Kidney tubule cell (primary cell): Measurements from ENCODE around the gene BCAS3.
"Not testable (repeated sequence)": the region's sequence is repeated elsewhere in the genome, so short reads cannot be mapped to it uniquely, and the experiment has no call there.

Experiments
- DNase-seq: peaks from one replicate; pipeline ENCODE4 v3.0.0-alpha.2; 2018; ENCODE audit warnings: low spot score

BCAS3 gene

DNA sequence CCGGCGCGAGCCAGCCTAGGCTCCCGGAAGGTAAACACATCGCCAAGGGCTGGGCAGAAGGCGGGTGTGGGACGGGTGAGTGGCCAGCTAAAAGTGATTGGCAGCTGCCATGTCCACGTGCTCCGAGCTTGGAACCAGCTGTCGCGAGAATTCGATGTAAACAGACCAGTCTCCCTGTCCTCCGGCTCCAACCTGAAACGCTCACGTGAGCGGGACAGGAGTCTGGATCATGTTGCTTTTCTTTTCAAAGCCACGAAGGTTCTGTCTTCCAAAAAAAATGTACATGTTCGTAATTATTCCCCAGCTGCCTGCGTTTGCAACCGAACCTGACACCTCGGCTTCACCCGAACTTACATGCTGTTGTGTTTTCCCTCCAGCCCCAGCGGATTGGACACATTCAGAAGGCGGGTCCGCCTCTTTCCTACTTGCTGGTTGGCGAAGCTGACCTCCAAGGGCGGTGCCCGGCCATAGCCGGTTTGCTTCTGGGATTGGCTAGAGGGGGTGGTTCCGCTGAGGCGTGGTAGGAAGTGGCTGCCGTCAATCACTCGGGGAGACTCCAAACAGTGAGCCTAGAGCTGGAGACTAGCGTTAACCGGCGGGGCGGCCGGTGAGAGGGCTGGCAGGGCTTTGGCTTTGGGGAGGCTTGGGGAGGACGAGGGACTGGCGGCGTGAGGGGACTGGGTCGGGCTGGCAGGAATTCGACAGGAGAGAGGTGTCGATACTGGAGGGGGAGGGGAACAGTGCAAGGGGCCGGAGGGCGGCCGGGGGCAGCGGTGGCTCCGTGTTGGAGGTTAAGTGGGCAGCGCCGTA lies at the start of gene BCAS3:
Gene BCAS3 (plus strand): TSS at position 544 of the 810 bp plus-strand sequence.
- peak; percentile 99 for DNase-seq

DNA sequence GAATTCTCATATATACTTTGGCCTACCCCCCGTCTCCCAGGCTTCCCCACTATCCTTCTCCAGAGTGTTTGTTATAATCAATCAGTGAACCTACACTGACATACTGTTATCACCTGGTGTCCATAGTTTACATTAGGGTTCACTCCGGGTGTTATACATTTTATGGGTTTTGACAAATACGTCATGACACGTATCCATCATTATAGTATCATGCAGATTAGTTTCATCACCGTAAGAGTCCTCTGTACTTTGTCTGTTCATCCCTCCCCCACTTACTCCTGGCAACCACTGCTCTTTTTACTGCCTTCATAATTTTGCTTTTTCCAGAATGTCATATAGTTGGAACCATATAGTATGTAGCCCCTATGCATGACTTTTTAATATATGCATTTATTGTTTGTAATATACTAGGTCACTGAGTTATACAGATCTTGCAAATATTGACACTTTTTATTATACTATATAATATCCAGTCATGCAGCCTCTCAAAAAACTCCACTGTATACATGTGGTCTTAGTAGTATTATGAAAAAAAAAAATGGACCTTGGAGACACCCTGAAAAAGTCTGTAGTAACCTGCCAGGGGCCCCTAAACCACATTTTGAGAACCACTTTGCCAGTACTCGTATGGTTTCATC lies 49.3 kb upstream of the BCAS3 start:
- DNase-seq = no peak

DNA sequence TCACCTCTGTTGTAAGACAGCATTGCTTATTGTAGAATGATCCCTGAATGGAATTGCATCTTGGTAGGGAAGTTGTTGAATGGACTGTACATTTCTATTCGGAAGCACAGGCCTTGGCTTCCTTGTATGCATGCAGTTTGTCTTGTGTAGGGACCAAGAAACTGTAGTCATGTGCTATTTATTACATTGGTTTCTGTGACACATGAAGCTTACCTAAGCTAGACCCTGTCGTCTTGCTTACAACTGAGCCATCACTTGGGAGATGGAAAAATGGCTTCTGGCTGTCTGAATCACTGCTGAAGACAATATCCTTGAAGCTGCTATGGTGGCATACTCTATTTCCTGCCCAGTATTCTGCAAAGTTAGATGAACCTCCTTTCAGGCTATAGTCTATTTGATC lies 48.5 kb upstream of the BCAS3 start:
- DNase-seq = no peak

DNA sequence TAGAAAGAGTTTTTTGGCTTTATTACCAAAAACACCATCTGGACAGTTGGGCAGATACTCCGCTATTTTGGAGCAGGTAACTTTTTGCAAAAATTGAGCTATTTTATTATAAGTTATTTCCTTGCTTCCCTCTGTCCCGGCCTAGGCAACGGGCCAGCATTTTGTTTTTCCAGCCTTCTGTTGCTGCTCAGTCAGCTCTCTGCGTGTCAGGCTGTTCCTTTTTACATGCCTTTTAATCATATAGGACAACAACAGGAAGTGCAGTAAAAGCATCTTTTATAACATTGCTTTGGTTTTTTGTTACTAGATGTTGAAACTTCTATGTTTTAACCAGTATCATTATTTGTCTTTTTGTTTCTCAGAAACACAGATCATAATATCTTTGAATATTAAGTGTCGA lies 47.3 kb upstream of the BCAS3 start:
- no peak for DNase-seq

DNA sequence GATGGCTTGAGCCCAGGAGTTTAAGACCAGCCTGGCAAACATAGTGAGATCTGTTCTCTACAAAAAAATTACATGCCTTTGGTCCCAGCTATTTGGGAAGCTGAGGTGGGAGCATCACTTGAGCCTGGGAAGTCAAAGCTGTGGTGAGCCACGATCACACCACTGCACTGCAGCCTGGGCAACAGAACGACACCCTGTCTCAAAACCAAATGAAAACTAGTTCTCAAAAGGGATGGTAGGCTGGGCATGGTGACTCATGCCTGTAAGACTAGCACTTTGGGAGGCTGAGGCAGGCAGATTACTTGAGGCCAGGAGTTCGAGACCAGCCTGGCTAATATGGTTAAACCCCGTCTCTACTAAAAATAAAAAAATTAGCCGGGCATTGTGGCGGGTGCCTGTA lies 46.5 kb upstream of the BCAS3 start:
- DNase-seq = peak; percentile 30

DNA sequence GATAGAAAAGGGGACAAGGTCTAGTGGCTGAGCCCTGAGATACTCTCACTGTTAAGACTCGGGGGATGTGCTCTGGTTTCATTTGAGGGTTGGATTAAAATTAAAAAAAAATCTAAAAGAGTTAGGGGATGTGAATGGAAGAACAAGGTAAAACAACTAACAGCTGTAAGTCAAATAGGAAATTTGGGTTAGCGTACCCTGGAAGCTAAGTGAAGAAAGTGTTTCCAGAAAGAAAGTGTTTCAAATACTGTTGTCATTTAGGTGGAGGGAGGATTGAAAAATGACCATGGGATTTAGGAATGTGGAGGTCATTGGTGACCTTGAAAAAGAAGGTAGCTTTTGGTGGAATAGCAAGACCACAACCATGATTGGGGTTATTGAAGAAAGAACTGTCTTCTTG lies 40.0 kb upstream of the BCAS3 start:
- DNase-seq = no peak

DNA sequence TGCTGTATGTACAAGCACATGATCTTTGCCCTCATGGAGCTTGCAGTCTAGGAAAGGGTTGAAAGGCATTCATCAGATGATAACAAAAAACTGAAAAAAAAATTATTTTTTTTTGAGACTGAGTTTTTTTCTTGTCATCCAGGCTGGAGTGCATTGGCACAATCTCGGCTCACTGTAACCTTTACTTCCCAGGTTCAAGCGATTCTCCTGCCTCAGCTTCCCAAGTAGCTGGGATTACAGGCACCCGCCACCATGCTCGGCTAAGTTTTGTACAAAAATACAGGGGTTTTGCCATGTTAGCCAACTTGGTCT lies 38.7 kb upstream of the BCAS3 start:
- no peak for DNase-seq

DNA sequence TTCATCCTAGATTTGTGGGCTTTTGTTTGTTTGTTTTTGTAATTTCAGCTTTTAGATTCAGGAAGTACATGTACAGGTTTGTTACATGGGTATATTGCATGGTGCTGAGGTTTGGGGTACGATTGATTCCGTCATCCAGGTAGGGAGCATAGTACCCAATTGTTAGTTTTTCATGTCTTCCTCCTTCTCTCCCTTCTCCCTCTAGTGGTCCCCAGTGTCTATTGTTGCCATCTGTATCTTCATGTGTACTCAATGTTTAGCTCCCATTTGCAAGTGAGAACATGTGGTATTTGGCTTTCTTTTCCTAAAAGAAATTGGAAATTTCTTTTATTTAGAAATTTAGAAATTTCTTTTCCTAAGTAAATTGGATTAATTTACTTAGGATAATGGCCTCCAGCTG lies 37.1 kb upstream of the BCAS3 start:
- peak; percentile 12 for DNase-seq

DNA sequence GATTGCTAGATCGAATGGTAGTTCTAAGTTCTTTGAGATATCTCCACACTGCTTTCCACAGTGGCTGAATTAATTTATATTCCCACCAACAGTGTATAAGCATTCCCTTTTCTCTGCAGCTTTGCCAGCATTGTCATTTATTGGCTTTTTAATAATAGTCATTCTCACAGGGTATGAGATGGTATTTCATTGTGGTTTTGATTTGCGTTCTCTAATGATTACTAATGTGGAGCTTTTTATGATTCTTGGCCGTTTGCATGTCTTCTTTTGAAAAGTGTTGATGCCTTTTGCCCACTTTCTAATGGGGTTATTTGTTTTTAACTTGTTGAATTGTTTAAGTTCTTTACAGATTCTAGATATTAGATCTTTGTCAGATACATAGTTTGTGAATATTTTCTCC lies 36.5 kb upstream of the BCAS3 start:
- no peak for DNase-seq

DNA sequence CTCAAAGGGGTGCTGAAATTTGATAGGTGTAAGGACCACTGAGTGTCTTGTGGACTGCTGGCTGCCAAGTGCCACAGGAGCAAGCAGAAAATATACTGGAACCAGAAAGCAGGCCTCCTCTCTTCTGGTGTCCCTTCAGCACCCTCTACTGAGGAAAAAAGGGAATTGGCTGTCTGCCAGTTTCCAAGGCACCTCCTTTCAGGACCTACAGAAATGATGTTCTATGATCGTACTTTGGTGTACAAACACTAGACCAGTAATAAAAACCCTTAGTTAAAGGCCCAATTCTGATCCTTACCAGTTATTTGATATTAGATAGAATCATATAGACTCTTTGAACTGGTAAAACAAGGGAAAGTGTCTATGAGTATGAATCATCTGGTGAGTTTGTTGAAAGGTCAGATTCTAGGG lies 35.8 kb upstream of the BCAS3 start:
- peak; percentile 77 for DNase-seq

DNA sequence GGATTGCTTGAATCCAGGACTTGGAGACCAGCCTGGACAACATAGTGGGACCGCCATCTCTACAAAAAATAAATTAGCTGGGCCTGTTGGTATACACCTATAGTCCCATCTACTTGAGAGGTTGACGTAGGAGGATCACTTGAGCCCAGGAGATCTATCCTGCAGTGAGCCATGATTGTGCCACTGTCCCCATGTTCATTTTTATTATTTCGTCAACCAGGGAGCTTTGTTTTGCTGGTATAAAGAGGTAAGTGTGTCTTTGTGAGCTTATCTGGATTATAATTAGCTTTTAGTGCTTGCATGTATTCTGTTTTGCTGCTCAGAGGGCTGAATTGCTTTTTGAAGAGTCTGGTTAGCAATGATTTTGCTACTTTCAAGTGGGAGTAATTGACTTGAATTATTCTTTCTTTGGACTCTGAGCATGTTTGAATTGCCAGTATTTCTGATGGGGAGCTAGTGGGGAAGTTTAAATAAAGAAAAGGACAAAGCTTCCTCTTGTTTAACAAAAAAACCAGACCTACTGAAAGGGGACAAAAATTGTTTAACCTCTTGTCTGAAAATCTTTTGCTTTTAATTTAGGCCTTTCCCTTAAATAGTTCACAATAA lies 31.6 kb upstream of the BCAS3 start:
- DNase-seq = no peak

DNA sequence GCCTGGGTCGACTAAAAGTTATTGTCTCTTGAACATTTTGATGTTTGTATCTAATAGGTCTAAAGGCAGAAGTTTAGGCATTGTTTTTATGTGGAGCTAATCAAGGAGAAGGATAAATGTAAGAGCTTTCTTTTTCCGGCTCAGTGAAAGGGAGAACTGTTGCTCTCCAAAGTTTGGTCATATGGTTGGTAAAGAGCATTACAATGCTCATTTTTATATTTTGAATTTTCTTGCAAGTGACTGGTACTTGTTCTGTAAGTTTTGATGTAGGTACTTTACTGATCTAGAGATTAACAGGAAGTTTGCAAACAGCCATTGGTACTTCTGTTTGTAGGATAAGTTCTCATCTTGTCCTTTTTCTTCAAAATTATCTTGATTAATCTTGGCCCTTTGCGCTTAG lies 30.9 kb upstream of the BCAS3 start:
- no peak for DNase-seq

DNA sequence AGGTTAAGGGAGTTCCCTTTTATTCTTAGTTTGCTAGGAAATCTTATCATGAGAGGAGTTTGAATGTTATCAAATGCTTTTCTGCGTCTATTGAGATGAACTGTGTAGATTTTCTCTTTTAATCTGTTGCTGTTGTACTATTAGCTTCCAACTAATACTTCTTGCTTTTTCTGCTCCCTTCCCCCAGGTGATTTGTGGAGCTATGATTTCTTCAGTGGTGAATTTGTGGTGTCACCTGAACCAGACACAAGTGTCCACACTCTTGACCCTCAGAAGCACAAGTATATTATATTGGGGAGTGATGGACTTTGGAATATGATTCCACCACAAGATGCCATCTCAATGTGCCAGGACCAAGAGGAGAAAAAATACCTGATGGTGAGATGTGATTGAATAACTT lies 29.9 kb upstream of the BCAS3 start:
- no peak for DNase-seq

DNA sequence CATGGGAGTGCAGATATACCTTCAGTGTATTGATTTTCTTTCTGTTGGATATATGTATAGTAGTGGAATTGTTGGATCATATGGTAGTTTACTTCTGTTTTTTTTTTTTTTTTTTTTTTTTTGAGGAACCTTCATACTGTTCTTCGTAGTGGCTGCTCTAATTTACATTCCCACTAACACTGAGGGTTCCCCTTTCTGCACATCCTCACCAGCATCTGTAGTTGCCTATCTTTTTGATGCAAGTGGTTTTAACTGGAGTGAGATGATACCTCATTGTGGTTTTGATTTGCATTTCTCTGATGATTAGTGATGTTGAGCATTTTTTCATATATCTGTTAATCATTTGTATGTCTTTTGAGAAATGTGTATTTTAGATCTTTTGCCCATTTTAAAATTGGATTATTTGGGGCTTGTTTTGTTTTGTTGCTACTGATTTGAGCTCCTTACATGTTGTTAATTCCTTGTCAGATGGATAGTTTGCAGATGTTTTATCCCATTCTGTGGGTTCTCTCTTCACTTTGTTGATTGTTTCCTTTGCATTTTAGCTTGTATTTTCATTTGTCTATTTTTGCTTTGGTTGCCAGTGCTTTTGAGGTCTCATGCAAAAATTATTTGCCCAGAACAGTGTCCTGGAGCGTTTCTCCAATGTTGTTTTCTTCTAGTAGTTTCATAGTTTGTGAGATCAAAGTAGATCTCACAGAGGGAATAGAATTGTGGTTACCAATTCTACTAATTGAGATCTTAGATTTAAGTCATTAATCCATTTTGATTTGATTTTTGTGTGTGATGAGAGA lies 25.0 kb upstream of the BCAS3 start:
- no peak for DNase-seq

DNA sequence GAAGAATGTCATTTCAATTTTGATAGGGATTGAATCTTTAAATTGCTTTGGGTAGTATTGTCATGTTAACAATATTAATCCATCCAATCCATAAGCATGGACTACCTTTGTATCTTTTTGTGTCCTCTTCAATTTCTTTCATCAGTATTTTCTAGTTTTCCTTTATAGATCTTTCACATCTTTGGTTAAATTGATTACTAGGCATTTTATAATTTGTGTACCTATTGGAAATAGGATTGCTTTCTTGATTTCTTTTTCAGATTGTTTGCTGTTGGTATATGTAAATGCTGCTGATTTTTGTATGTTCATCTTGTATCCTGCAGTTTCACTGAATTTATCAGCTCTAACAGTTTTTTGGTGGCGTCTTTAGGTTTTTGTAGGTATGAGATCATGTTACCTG lies 24.1 kb upstream of the BCAS3 start:
- no peak for DNase-seq

DNA sequence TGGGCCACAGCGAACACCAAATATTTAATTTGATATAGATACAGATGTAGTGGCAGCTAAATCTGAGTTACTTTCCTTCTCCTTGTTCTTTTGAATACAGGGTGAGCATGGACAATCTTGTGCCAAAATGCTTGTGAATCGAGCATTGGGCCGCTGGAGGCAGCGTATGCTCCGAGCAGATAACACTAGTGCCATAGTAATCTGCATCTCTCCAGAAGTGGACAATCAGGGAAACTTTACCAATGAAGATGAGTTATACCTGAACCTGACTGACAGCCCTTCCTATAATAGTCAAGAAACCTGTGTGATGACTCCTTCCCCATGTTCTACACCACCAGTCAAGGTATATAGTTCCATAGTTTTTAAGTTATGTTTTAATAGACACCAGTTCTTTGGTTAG lies 21.2 kb upstream of the BCAS3 start:
- no peak for DNase-seq

DNA sequence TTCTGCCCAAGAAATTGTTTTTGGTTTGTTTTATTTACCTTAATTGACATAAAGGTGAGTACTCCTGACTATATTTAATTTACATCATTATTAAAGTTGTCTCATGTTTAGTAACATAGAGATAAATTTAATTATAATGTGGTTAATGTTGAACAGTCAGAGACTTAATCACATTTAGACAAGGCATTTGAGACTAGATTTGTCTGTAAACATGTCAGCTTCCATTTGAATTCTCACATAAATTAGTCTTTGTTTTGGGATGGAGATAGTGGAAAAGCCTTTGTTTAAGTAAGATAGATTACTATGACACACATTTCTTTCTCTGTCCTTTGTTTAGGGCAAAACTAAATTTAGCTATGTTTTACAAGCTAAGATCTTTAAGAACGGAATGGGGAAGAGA lies 18.5 kb upstream of the BCAS3 start:
- DNase-seq = no peak

DNA sequence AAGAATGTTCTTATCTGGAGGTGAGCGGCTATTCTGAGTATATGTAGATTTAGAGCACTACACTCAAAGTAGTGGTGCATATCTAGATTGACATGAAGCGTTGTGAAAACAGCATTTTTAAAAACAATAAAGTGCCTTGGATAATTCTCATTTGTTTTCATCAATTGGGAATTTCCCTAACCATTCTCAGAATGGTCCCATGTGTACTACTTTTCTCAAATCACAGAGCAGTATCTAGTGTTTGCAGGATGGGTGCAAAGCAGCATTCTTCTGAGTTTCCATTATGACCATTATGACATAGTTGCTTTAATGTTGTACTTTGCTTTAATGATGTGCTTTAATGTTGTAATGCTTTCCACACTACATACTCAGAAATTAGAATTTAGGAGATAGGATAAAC lies 16.2 kb upstream of the BCAS3 start:
- DNase-seq = no peak

DNA sequence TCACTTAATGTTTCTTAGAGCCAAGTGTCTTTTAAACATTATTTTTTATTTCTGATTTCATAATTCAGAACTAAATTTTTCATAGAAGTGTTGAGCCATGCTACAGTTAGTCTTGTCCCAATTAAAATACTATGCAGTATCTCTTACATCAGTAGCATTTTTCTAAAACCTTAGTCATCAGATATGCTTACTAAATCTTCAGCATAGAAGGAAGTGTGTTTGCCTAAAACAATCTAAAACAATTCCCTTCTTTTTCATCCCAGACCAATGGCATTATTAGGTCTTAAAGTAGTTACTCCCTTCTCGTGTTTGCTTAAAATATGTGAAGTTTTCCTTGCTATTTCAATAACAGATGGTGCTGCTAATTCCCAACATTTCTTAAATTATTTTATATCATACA lies 13.6 kb upstream of the BCAS3 start:
- no peak for DNase-seq

DNA sequence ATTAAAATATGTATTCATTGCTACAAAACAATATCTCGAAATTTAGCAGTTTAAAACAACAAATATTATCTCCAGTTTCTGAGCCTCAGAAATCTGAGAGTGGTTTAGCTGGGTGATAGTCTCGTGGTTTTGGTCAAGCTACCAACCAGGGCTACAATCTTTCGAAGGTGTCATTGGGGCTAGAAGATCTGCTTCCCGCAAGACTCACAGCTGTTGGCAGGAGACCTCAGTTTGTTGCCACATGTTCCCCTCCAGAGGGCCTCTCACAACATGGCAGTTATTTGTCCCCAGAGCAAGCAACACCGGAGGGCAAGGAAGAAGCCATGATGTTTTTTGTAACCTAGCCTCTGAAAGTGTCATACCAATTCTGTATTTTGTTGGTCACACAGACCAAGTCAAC lies 12.0 kb upstream of the BCAS3 start:
- DNase-seq = no peak

DNA sequence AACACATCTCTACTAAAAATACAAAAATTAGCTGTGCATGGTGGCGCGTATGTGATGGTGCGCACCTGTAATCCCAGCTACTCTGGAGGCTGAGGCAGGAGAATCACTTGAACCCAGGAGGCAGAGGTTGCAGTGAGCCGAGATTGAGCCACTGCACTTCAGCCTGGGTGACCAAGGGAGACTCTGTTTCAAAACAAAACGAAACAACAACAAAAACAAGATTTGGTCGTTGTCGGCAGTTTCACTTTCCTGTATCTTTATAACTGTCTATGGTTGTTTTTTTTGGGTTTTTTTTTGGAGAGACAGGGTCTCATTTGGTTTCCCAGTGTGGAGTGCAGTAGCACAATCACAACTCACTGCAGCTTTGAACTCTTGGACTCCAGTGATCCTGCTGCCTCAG lies 8.9 kb upstream of the BCAS3 start:
- not testable (repeated sequence) for DNase-seq

DNA sequence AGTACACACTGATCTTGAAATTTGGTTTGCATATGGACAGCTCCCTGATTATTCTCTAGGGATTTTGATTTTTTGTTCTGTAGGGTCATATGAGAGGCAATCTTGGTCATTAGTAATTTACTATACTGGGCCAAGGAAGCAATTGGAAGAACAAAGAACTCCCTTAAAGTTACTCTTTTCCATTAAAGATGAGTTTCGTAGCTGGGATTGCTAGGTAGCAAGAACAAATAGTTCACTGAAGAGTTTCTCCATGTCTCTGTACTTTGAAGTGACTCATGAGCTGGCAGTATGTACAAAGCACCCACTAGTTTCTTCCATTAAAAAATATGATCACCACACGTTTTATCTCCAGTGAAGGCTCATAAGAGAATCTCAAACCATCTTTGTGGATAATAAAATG lies 6.2 kb upstream of the BCAS3 start:
- DNase-seq = no peak

DNA sequence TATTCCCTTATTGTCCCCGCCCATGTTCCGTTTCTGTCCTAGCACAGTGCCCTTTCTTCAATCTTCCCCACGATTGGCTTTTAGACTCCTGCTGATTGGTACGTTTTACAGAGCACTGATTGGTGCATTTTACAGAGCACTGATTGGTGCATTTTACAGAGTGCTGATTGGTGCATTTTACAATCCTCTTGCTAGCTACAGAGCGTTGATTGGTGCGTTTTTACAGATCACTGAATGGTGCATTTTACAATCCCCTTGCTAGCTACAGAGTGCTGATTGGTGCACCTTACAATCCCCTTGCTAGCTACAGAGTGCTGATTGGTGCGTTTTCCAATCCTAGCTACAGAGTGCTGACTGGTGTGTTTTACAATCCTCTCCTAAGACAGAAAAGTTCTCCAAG lies 3.0 kb upstream of the BCAS3 start:
- DNase-seq = not testable (repeated sequence)
